ENCODE data around the gene ZDHHC22.

Gene ZDHHC22

DNA sequence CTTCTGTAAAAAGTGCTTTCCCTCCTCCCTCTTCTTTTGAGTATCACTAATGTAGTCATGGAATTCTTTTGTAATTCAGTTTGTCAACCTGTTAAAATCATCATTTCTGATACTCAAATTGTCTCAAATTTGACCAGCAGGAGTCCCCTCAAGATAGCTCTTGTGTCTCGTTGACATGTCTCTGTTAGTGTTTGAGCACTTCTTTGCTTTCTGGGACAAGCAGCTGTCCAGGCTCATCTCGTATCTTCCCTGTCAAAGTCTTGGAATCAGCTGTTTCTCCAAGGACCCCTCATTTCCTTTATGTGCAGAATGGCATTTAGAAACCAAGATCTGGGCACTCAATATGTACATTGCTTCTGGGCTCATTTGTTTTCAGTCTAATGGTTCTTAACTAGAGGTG, 32.8 kb downstream of the ZDHHC22 start:
- H3K27ac ChIP-seq, result no peak overlapping the region

GRCh38 chr14:77107228-77107627, 34.4 kb downstream of the ZDHHC22 start:
- TF ChIP-seq ZFX (IDR thresholded peaks at IDR 0.05; ENCODE audit: borderline replicate concordance) (no peak), CTCF (IDR thresholded peaks at IDR 0.05) (no peak)
- no peak overlapping the region for H3K27ac ChIP-seq

More for the DNA sequence above, 32.8 kb downstream of the ZDHHC22 start:
- TF ChIP-seq CTCF (IDR thresholded peaks at IDR 0.05) (no peak), ZFX (IDR thresholded peaks at IDR 0.05; ENCODE audit: borderline replicate concordance) (no peak)

DNA sequence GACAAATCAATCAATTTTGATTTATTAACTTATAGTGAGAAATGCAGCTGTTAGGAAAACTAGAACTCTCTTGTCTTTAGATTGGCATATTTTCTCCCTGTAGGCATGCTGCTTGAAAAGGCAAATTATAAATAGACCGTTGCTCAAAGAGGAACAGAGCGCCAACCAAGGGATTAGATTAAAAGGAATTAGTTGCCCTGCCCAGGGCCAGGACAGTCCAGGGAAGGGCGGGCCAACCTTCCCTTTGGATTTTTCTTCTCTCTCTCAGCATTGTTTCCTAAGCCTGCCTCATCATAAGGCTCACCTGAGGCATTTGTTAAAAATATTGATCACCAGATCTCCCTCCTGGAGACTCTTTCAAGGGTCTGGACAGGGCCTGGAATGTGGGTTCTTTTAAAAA, 34.9 kb downstream of the ZDHHC22 start:
- TF ChIP-seq ZFX (IDR thresholded peaks at IDR 0.05; ENCODE audit: borderline replicate concordance) (no peak), CTCF (IDR thresholded peaks at IDR 0.05) (no peak)
- H3K27ac ChIP-seq, result no peak overlapping the region

- H3K27ac ChIP-seq, result no peak overlapping the region
- TF ChIP-seq ZFX (IDR thresholded peaks at IDR 0.05; ENCODE audit: borderline replicate concordance) (no peak), CTCF (IDR thresholded peaks at IDR 0.05) (no peak)
These were observed 36.2 kb downstream of the ZDHHC22 start for GRCh38 chr14:77105145-77105939.

DNA sequence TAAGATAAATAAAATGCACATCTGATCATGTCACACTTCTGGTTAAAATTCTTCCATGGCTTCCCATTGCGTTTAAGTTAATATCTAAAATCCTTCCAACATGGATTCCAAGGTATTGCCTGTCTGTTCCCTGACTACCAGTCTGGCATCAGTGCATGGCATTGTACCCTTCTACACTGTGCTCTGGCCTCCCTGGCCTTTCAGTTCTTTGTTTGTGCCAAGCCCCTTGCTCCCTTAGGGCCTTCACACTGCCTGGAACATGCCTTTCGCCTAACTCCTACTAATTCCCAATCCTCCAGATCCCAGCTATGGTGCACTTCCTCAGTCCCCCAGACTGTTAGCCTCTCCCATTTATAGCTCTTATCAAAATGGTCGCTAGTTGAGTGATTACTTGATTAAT, 37.2 kb downstream of the ZDHHC22 start:
- TF ChIP-seq ZFX (IDR thresholded peaks at IDR 0.05; ENCODE audit: borderline replicate concordance), result no peak
- TF ChIP-seq CTCF (IDR thresholded peaks at IDR 0.05), result no peak
- no peak overlapping the region for H3K27ac ChIP-seq

DNA sequence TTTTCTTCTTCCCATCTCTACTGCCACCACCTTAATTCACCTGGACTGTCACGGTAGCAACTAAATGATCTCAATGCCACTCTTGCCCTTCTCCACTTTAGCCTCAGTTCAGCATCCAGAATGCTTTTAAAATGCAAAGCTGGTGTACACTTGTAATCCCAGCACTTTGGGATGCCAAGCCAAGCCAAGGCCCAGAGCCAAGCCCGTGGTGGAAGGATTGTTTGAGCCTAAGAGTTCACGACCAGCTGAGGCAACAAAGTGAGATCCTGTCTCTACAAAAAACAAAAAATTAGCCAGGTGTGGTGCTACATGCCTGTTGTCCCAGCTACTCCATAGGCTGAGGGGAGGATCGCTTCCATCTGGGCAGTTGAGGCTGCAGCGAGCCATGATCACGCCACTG, 37.6 kb downstream of the ZDHHC22 start:
- TF ChIP-seq CTCF (IDR thresholded peaks at IDR 0.05) (no peak), ZFX (IDR thresholded peaks at IDR 0.05; ENCODE audit: borderline replicate concordance) (no peak)
- H3K27ac ChIP-seq, result no peak overlapping the region

- TF ChIP-seq CTCF (IDR thresholded peaks at IDR 0.05) (no peak), ZFX (IDR thresholded peaks at IDR 0.05; ENCODE audit: borderline replicate concordance) (no peak)
- H3K27ac ChIP-seq, result no peak overlapping the region
These were observed 38.1 kb downstream of the ZDHHC22 start for GRCh38 chr14:77103475-77103874.

Measured in 22Rv1 (cell line).